SK-N-DZ (cell line): Measurements from ENCODE around the gene STAT5B.
A peak's percentile ranks its signal among the peaks of the same experiment; 100 is the strongest.
"Not testable (repeated sequence)": the region's sequence is repeated elsewhere in the genome, so short reads cannot be mapped to it uniquely, and the experiment has no call there.

ENCODE experiments used
- DNase-seq: peaks from one replicate; pipeline ENCODE4 v3.0.0-alpha.2; 2015; ENCODE audit warnings: low spot score

Gene STAT5B

GRCh38 chr17:42306385-42306667 lies 30.1 kb upstream of the STAT5B start:
- no peak for DNase-seq

DNA sequence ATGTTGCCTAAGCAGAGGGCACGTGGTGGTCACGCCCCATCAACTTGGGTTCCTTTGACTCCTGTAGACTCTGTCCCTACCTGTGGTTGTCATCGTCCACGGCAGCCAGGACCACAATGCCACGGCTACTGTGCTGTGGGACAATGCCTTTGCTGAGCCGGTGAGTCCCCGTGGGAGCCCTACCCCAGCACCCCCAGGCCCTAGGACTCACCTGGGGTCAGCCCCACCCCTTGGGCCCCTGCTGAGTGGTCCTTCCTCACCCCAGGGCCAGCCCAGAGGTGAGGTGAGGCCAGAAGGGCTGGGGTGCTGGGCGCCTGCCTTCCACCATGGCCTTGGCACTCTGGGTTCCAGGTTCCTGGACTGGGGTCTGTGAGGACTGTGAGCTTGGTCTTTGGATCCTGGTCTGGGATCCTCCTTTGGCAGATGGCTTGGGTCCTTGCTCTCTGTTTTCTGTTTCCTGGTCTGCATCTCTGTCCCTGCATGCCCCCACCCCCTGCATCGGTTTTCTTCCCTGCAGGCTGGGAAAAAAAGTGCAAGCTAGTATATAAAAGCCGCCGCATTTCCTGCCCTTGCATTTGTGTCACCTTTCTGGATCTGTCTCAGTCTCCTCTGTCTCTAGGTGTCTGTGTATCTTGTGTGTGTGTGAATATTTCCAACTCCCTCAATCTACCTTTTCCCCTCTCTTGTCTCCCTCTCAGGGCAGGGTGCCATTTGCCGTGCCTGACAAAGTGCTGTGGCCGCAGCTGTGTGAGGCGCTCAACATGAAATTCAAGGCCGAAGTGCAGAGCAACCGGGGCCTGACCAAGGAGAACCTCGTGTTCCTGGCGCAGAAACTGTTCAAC lies 29.6 kb upstream of the STAT5B start:
- DNase-seq = no peak

DNA sequence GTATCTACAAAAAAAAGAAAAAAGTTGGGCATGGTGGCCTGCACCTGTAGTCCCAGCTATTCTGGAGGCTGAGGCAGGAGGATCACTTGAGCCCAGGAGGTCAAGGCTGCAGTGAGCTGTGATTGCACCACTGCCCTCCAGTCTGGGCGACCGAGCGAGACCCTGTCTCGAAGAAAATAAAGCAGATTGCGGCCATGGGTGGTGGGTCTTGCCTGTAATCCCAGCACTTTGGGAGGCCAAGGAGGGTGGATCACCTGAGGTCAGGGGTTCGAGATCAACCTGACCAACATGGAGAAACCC lies 28.8 kb upstream of the STAT5B start:
- not testable (repeated sequence) for DNase-seq

- DNase-seq = no peak
These were observed 28.2 kb upstream of the STAT5B start for GRCh38 chr17:42304187-42305030.

GRCh38 chr17:42303694-42304093 lies 27.5 kb upstream of the STAT5B start:
- DNase-seq = no peak

DNA sequence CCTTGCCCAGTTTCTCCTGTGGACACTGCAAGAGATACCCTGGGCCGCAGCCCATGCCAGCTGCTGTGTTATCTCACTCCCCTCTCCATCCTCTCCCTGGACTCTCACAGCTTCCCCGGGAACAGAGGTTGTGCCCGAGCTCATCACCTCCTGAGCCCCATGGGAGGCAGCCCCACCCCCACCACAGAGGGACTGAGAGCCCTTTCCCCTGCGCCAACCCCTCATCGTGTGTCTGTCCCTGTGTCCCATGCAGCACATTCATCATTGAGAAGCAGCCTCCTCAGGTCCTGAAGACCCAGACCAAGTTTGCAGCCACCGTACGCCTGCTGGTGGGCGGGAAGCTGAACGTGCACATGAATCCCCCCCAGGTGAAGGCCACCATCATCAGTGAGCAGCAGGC lies 24.8 kb upstream of the STAT5B start:
- DNase-seq = no peak

- DNase-seq = not testable (repeated sequence)
These were observed 23.7 kb upstream of the STAT5B start for GRCh38 chr17:42299913-42300312.

DNA sequence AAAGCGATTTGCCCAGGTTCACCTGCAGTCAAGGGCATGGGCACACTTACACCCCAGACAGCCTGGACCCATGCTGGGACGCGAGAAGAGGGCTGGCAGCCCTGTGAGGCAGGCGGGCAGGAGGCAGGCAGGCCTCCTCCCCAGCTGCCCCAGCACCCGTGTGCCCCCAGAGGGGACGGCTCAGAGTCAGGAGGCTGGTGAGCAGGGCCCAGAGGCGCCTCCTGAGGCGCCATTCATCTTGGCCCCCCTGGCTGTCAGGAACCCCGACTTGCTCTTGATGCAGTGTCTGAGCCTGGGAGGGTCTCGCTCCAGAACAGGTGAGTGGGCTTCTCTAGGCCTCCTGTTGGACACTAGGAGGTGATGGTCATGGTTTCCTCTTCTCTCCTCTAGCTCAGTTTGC lies 23.2 kb upstream of the STAT5B start:
- peak; percentile 45 for DNase-seq

- not testable (repeated sequence) for DNase-seq
These were observed 21.6 kb upstream of the STAT5B start for GRCh38 chr17:42297775-42298174.

- DNase-seq = no peak
These were observed 19.8 kb upstream of the STAT5B start for GRCh38 chr17:42296012-42296411.

- DNase-seq = no peak
These were observed 18.5 kb upstream of the STAT5B start for GRCh38 chr17:42294469-42295398.

DNA sequence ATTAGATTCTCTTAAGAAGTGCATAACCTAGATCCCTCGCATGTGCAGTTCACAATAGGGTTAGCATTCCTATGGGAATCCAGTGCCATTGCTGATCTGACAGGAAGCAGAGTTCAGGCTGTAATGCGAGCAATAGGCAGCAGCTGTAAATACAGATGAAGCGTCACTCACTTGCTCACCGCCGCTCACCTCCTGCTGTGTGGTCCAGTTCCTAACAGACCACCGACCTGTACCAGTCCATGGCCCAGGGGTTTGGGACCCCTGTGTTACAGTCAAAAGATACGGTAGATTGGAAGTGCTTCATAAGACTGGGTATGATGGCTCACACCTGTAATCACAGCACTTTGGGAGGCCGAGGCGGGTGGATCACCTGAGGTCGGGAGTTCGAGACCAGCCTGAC lies 14.9 kb upstream of the STAT5B start:
- peak; percentile 42 for DNase-seq

DNA sequence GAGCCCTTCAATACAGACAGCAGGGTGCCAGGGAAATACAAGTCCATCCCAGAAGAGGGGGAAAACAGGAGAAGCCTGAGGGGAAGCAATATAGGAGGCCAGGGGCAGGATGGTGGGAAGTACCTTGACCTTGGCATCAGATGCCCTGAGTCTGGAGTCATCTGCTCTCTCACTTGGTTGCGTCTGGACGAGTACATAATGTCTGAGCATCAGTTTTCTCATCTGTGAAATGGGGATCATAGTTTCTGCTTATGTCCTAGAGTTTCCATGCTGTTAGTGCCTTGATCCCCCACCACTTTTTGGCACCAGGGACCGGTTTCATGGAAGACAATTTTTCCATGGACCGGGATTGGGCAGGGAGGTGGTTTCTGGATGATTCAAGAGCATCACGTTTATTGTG lies 14.4 kb upstream of the STAT5B start:
- DNase-seq = no peak

DNA sequence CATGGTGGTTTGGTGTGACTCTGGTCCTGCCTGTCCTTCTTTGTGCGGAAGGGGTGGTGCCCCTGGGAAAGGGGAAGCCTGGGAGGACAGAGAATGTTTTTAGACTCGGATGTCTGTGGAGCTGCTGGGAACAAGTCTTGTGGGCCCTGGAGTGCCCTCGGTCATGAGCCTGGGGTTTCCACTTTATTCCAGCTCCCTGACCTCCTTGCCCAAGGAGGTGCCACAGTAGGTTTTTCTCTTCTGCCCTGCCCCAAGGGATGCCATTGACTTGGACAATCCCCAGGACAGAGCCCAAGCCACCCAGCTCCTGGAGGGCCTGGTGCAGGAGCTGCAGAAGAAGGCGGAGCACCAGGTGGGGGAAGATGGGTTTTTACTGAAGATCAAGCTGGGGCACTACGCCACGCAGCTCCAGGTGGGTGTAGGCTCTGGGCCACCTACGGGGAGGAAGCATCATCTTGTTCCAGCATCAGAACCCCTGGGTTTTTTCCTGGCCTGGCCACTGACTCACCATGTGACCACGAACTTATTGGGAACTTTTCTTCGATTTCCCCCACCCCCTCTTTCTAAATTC lies 13.5 kb upstream of the STAT5B start:
- no peak for DNase-seq

- no peak for DNase-seq
These were observed 12.8 kb upstream of the STAT5B start for GRCh38 chr17:42288803-42289610.

DNA sequence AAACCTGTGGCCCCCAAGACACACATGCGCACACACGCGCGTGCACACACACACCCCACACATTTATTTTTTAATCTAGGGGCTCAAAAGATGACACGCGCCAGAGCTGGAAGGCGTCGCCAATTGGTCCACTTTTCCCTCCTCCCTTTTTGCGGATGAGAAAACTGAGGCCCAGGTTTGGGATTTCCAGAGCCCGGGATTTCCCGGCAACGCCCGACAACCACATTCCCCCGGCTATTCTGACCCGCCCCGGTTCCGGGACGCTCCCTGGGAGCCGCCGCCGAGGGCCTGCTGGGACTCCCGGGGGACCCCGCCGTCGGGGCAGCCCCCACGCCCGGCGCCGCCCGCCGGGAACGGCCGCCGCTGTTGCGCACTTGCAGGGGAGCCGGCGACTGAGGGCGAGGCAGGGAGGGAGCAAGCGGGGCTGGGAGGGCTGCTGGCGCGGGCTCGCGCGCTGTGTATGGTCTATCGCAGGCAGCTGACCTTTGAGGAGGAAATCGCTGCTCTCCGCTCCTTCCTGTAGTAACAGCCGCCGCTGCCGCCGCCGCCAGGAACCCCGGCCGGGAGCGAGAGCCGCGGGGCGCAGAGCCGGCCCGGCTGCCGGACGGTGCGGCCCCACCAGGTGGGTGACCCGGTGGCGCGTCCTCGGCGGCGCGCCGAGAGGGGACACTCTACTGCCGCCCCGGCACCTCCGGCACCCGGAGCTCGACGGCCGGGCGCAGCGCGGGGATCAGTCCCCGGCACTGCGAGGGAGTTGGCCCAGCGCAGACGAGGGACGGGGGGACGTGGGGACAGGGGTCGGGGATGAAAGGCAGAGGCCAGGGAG lies 12.0 kb upstream of the STAT5B start, which contains the start of gene STAT5A:
TSS of gene STAT5A (plus strand) at position 522 of the 826 bp plus-strand sequence. CDS start 914 bp downstream, outside the sequence.
- peak; percentile 45 for DNase-seq

- DNase-seq = no peak
These were observed 11.2 kb upstream of the STAT5B start for GRCh38 chr17:42287305-42287976.

GRCh38 chr17:42286411-42287221 lies 10.4 kb upstream of the STAT5B start:
- no peak for DNase-seq
